Upper lobe of left lung (tissue), 4 donors: Measurements from ENCODE around the gene SPIN2A.

Source experiments
- CTCF ChIP-seq, 6 experiments: fragments of 450-650 bp in 4 of 6; fragments of 200-600 bp in 2 of 6; sonication (generic) in 2 of 6; IDR thresholded peaks; one replicate each; pipeline ENCODE4 v1.5.1; 2016 to 2019; ENCODE audit warnings: antibody characterized with exemption in 6 of 6
- EP300 ChIP-seq, 4 donors: sonication (generic); formaldehyde crosslinking; IDR thresholded peaks; one replicate each; pipeline ENCODE4 v1.5.1; 2017; ENCODE audit warnings: antibody characterized with exemption in 4 of 4, control low read depth in 2 of 4
- POLR2A ChIP-seq, 4 donors: fragments of 450-650 bp; IDR thresholded peaks; one replicate each; pipeline ENCODE4 v1.5.1; 2016 to 2017; ENCODE audit warnings: antibody characterized with exemption in 4 of 4, mild to moderate bottlenecking in 2 of 4
- POLR2AphosphoS5 ChIP-seq, 2 donors: sonication (generic); formaldehyde crosslinking; IDR thresholded peaks; one replicate each; pipeline ENCODE4 v1.5.1; 2017; ENCODE audit warnings: antibody characterized with exemption in 2 of 2

- TF ChIP-seq CTCF (IDR thresholded peaks at IDR 0.05) (no peak), POLR2A (IDR thresholded peaks at IDR 0.05) (no peak), EP300 (IDR thresholded peaks at IDR 0.05) (no peak), POLR2AphosphoS5 (IDR thresholded peaks at IDR 0.05) (no peak)
Observed at GRCh38 chrX:57172544-57172943, 35.3 kb upstream of the SPIN2A start.
